Activated naive CD4-positive, alpha-beta T cell treated with anti-CD3 and anti-CD28 coated beads, Interleukin-2, amount 50 U/mL, for 16 hours (primary cell): ENCODE results near the gene ATG14.
A peak's percentile ranks its signal among the peaks of the same experiment; 100 is the strongest.
"Not testable (repeated sequence)": the region's sequence is repeated elsewhere in the genome, so short reads cannot be mapped to it uniquely, and the experiment has no call there.

Experiments used
- DNase-seq: peaks from one replicate; pipeline ENCODE4 v3.0.0-alpha.2; 2020

Gene ATG14

DNA sequence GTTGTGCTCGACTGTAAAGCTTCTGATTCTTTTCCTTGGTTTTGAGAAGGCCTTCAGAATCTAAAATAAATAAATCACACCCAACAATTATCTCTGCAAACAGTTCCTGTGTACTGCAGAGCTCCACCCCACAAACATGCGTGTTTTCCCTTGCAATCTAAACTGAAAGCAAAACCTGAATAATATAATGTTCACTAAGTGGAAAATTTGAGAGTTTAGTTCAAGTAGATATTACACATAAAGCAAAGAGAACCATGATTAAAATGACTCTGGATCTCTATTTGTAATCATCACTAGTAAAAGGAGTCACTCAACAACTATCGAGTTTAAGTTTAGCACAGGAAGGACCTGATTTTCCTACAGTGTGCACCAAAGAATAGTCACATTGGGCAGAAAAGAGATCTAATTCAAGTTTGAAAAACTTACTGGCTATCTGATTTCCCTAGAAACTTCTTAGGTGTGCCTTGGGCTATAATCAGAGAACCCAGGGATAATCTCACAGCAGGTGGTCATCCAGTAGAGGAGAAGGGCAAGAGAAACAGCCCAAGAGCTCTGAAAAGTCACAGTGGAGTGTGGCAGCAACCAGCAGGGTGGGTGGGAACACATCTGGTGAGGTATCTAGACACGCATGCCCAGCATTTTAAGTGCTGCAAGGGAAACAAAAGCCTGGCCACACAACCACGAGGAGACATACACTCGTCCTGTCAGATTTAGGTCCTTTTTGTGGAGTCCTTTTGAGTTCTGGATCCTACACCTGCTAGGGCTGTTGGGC, 25.4 kb downstream of the ATG14 start:
- DNase-seq, result peak; percentile 24

DNA sequence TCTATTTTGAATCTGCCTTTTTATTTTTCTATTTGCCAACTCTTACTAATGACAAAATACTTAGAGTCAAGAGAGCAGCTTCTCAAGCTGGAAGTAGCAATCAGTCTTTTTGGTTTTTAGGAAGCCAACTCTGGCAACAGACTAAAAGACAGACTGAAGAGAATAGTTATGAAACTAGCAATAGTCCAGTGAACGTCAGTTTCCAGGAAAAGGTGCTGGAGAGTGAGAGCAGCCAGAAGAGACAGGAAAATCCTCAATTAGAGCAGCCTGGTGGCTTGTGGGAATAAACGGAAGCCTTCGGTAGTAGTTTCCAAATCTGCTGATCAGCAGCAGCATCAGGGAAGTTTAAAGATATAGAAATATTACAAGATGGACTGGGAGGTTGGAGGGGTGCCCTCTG, 27.1 kb downstream of the ATG14 start:
- no peak for DNase-seq

DNA sequence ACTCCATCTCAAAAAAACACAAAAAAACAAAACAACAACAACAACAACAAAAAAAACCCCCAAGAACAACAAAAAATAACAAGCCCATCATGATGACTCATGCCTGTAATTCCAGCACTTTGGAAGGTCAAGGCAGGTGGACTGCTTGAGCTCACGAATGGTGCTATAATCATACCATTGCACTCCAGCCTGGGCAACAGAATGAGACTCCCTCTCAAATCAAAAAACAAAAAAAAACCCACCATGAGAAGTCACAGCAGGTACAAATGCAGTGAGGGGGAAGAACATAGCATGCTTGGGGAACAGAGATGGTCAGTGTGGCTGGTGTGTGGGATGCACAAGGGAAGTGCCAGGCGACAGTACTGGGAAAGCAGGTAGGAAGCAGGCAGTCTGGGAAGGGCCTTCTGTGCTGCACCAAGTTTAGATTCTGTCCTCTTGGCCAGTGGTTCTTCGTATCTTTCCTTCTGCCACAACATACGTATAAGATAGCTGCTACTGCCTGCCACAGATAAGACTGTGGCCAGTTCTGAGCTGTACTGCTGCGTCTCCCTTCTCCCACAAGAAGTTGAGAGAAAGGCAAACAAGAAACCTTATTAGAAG, 28.0 kb downstream of the ATG14 start:
- no peak for DNase-seq

DNA sequence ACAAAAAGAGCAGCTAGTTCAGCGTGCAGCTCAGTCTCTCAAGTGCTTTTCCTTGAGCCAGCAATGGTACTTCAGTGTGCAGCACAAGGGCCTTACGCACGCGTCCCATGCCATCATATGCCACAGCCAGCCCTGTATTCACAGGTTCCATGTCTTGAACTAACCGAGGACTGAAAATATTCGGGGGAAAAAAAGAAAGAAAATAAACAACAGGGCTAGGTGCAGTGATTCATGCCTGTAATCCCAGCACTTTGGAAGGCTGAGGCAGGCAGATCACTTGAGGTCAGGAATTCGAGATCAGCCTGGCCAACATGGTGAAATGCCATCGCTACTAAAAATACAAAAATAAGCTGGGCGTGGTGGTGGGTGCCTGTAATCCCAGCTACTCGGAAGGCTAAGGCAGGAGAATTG, 28.6 kb downstream of the ATG14 start:
- DNase-seq, result not testable (repeated sequence)

DNA sequence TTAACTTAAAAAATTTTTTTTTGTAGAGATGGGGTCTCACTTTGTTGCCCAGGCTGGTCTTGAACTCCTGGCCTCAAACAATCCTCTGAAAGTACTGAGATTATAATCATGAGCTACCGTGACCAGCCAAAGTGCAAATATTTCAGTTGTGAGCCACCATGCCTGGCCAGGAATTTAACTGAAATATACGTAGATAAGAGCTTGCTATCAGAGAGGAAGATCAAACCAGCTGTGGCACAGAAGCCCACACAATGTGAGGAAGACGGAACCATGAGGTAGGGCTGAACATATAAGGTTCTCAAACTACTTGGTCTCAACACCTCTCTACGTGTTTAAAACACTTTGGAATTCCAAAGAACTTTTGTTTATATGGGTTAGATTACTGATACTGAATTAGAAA, 29.1 kb downstream of the ATG14 start:
- no peak for DNase-seq

DNA sequence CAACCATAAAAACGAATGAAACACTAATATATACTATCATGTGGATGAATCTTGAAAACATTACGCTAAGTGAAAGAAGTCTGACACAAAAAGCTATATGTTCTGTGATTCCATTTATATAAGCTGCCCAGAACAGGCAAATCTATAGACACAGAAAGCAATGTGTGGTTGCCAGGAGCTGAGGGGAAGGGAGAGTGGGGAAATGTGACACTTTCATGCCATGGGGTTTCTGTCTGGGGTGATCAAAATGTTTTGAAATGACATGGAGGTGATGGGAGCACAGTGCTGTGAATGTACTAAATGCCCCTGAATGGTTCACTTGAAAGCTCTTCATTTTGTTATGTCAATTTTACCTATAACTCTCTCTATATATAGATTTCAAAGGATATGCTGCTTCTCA, 30.1 kb downstream of the ATG14 start:
- no peak for DNase-seq

DNA sequence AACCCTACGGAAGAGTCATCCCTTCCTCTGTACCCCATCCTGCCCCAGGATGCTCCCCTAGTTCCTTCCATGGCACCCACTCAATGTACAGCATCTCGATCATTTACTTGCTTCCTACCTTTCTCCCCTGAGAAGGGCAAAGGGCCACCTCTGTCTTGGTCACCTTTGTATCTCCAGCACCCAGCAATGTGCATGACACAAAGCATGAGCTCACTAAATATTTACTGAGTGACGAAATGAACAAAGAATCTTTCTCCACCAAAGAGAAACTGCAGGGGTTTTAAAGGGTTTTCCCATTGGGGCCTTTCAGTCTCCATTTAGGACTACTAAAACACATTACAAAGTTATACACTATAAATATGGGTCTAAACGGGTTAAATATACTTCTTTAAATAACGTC, 30.6 kb downstream of the ATG14 start:
- DNase-seq, result no peak

DNA sequence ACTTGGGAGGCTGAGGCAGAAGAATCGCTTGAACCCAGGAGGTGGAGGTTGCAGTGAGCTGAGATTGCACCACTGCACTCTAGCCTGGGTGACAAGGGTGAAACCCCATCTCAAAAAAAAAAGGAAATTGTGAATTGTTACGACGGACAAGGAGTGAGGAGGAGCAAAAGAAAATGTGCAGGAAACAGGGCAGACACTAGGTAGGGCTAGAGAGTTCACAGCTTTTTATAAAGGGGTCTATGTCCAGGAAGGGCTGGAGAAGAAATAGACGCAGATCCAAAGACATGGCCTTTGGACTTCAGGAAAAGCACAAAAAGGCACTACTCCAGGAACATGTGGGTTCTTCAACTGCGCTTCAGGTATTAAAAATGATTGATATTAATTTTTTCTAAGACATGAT, 34.4 kb downstream of the ATG14 start:
- no peak for DNase-seq

DNA sequence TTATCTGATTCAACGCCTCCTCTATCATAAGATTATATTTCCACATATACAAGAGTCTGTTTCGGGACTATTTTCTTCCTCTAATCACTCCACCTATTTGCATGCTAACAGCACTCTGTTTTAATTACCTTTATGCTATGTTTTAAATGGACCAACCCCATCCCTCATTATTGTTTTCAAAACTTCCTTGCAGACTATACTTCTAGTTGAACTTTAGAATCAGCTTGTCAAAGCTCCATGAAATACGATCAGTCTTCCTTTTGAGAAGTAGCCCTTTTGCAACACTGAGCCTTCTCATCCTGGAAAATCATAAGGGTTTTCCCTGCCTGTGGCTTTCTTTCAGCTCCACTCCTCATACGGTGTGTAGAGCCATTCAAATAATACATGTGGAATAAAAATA, 36.9 kb downstream of the ATG14 start:
- DNase-seq, result no peak

DNA sequence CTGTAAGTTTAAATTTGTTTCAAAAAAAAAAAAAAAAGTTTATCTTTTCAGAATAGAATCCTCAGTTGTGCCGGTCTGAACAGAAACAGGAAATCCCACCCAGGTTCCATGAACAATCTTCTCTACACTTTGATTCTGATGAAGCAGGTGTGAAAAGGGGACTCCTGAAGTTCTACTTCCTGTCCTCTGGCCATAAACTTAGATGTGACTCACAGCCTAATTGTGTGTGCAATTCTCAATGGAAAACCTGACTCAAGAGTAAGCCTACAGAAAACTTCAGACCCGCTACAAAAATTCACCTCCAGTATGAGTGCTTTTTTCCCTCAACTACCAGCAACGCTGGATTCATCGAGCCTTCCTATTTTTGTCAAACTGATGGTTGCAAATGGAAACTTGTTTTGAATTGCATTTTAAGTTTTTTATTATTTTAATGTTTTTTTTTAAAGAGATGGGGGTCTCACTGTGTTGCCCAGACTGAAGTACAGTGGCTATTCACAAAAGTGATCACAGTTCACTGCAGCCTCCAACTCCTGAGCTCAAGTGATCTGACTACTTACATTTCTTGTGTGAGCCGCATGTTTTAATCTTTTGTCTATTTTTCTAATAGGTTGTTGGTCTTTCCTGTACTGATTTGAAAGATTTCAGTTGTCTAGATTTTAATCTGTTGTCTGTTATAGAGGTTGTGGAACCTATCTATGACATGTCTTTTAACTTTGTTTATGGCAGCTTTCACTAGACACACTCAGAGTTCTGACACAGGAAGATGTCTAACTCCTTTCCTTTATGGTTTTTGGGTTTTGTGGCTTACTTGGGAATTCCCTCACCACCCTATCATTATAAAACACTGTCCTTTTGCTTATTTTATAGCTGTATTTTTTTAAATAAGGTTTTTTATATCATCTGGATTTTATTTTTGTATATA, 37.6 kb downstream of the ATG14 start:
- no peak for DNase-seq

DNA sequence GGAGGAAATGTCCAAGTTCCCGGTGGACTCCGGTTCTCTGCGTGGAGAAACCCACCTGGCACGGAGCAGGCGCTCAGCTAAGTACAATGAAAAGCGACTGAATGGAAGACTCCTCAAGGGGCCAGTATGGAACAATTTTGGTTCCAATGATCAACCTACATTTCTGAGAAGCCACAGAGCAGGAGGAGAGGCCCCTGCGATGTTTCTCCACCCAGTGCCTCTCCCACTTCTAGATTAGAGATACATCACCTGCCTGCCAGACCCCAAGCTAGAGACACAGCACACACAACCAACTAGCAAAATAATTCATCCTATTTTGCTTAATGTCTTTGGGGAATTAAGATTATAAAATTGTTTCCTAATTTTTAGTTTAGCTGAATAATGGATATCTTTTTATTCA, 38.8 kb downstream of the ATG14 start:
- no peak for DNase-seq

DNA sequence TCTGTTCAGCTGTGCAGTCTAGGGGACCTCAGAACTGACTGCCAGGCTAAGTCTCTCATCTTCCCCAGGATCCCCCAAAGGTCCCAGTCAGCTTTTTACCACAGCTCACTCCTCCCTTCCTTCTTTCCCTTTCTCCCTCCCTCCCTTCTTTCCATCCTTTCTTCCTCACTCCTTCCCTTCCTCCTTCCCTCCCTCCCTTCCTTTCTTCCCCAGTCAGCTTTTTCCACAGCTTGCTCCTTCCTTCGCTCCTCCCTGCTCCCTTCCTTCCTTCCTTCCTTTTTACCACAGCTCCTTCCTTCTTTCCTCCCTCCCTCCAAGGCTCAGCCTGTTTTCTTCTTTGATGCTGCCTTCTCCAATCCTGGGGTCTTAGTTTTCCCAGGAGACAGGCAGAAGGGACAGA, 39.2 kb downstream of the ATG14 start:
- no peak for DNase-seq

DNA sequence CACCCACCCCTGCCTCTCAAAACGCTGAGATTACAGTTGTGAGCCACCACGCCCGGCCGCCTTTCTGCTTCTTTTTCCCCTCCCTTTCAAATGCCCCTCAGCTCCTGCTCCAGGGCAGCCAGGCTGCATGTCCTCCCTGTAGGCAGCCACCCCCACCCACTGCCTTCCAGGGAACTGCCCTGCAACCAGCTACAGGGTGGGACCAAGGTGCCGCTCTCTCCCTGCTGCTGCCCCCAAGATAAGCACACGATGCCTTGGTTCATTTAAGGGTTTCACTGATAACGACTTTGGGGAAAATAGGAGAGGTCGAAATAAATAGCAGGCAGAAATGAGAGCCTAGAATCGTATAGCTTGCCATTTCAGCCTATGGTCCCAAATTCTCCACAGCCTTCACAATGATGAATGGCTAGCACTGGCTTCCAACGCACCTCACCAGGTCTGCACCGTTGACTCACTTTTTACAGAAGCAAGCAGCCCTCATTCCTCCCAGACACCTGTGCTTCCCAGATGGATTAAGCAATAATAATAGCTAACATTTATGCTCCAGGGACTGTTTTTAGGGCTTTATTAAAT, 40.7 kb downstream of the ATG14 start:
- no peak for DNase-seq

DNA sequence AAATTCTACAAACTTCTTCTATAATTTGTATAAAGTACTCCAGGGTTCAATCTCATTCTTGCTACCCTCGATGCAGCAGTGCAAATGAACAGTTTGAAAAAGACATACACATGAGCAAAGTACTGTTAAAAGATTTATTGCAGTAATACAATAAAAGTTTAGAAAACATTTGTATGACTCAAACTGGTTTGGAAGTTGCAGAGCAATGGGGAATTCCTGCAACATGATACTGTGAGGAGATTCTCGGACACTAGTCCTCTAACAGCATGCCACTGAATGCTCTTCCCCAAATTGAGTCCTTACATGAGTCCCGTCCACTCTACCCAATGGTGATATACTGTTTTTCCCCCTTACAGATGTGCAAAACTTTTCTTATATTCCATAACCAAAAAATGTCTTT, 45.4 kb downstream of the ATG14 start:
- no peak for DNase-seq

DNA sequence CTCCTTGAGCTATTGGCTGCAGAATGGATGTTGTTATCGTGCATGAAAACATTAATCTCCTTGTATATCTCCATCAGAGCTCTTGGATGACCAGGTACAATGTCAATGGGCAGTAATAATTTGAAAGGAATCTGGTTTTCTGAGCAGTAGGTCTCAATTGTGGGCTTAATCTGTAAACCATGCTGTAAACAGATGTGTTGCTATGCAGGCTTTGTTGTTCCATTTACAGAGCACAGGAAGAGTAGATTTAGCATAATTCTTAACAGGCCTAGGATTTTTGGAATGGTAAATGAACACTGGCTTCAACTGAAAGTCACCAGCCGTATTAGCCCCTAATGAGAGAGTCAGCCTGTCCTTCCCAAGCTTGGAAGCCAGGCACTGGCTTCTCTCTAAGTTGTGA, 50.4 kb downstream of the ATG14 start:
- DNase-seq, result no peak

DNA sequence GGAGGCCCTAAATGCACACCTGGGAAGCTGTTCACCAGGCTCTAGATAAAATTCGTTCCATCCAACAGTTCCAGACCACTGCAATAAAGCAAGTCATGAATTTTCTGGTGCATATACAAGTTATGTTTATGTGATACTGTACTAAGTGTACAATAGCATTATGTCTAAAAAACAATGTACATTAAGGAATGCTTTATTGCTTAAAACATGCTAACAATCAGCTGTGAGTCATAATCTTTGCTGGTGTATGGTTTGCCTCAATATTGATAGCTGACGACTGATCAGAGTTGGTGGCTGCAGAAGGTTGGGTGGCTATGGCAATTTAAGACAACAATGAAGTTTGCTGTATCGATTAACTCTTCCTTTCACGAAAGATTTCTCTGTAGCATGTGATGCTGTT, 52.3 kb downstream of the ATG14 start:
- no peak for DNase-seq

DNA sequence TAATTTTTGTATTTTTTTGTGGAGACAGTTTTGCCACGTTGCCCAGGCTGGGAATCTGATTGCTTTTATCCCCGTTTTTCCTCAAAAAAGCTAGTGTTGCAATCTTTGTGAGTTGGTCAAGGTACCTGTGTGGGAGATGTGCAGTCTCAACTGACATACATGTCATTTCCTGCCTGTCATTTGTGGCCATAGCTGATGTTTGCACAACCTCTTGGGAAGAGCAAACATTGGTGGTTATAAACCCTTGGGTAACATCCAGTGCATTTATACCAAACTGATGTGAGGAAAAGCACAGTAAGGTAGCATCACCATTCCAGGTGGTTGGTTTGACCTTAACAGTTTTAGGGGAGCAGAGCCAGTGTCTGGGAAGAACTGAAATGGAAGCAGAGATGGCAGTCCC, 54.7 kb downstream of the ATG14 start:
- no peak for DNase-seq

DNA sequence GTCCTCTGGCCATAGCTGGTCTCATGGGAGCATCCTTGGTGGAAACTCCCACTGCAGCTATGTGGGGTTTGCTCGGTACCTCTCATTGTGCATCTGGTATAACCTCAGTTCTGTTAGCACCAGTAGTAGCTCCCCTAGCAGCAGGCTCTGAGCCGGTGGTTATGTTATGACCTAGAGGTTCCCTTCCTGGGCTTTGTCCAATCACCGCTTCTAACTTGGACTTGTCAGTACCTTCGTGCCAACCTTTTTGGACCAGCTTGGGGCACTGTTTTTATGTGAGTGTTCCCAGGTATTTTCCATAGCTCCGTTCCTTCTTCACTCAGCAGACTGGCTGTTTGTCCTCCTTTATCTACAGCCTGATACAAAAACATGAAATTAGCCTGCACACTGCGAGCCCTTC, 55.7 kb downstream of the ATG14 start:
- DNase-seq, result no peak

DNA sequence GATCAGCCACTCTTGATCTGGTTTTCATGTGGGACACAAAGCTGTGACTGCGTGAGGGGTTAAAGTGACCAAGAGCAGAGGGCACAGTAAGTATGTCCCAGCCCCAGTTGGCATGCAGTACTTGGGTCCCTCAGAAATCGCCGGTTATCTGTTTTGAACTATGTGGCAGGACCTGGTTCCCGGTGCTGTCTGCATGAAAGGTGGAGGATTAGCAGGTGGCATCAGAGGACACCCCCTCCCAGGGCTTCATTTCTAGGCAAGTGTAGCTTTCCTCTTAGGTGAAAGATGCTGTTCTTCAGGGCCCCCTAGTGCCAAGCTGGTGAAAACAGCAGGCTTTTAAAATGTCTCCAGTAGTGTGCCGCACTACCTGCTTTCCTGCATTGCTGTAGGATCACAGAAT, 57.1 kb downstream of the ATG14 start:
- peak; percentile 61 for DNase-seq

DNA sequence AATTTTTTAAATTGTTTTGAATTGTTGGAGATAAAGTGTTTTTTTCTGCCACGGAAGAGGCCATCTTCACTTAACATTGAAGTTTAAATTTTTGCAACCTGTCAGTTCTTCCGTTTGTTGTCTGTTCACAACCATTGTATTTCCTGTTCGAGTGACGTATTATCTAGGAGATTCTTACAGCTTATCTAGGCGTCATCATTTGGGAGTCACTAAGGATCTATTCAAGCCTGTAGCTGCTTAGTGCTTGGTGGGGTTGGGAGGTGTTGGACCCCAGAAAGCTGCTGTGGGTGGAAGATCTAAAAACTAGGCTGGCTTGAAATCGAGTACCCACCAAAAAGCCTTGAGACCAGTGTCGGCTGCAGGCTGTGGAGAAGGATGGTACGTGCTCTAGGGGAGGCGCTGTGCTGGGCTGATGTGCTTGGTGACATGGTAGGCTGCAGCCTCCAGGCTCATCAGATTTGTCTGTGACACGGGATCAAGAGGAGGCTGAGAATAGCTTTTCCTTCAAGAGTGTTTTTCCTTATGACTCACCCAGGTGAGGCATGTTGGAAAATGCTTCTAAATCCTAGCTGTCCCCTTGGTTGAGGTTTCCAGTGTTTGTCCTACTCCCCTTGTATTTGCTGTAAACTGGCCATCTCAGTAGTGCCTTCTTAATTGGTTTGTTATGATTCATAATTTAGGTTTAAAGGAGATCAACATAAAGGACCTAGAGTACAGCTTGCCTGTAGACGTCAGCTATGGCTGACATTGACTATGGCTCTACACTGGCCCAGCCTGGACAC, 57.8 kb downstream of the ATG14 start:
- no peak for DNase-seq

DNA sequence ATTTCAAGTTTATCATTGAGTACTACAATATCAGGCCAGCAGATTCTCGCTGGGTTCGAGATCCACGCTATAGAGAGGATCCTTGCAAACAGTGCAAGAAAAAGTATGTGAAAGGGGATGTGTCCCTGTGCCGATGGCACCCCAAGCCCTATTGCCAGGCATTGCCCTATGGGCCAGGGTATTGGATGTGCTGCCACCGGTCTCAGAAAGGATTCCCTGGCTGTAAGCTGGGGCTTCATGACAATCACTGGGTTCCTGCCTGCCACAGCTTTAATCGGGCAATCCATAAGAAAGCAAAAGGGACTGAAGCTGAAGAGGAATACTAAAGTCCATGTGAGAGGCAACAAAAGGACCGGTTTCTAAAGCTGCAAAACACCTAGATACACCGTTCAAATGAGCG, 59.4 kb downstream of the ATG14 start:
- DNase-seq, result no peak

DNA sequence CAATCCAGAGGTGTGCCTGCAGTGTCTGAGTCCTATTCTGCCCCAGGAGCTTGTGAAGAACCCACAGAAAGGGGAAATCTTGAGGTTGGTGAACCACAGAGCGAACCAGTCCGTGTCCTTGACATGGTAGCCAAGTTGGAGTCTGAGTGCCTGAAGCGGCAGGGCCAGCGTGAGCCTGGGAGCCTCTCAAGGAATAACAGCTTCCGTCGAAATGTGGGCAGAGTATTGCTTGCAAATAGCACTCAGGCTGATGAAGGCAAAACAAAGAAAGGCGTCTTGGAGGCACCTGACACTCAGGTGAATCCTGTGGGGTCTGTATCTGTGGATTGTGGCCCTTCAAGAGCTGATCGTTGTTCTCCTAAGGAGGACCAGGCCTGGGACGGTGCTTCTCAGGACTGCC, 60.5 kb downstream of the ATG14 start:
- DNase-seq, result no peak

DNA sequence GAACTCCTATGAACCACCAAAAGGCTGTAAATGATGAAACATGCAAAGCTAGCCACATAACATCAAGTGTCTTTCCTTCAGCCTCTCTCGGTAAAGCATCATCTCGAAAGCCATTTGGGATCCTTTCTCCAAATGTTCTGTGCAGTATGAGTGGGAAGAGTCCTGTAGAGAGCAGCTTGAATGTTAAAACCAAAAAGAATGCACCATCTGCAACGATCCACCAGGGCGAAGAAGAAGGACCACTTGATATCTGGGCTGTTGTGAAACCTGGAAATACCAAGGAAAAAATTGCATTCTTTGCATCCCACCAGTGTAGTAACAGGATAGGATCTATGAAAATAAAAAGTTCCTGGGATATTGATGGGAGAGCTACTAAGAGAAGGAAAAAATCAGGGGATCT, 61.2 kb downstream of the ATG14 start:
- DNase-seq, result no peak
